ENCODE results near the gene TTBK2.

GRCh38 chr15:42691308-42691707 is 229.3 kb downstream of the TTBK2 start:
- TF ChIP-seq CTCF (IDR thresholded peaks at IDR 0.05; ENCODE audit: low read length): no peak
- no peak for TF ChIP-seq EZH2 (optimal IDR thresholded peaks at IDR 0.05; ENCODE audit: low read depth, low read length)

Measured in MM.1S (cell line).